Activated naive CD4-positive, alpha-beta T cell treated with anti-CD3 and anti-CD28 coated beads for 36 hours (primary cell): ENCODE results near the gene ENTPD2. TPM values are rescaled to one million over a fixed set of nuclear protein-coding genes. Genes with fewer than 3 reads are reported as not detected.

Source experiments
- CTCF ChIA-PET: fragments of 350-600 bp; sonication (Branson Sonifier 250); formaldehyde crosslinking; loops from one replicate; lab custom pipeline; 2021; ENCODE audit warnings: antibody characterized with exemption; lab: Charles Lee
- DNase-seq: peaks from one replicate; pipeline ENCODE4 v3.0.0-alpha.2; 2020
- H3K27ac Mint-ChIP-seq: one replicate; pipeline ENCODE4 v1.8.0; 2021; ENCODE audit warnings: mild to moderate bottlenecking, mixed read lengths
- H3K27me3 Mint-ChIP-seq: one replicate; pipeline ENCODE4 v1.8.0; 2021; ENCODE audit warnings: low read depth, mixed read lengths
- H3K36me3 Mint-ChIP-seq: one replicate; pipeline ENCODE4 v1.8.0; 2021; ENCODE audit warnings: low read depth, mixed read lengths
- H3K4me1 Mint-ChIP-seq: one replicate; pipeline ENCODE4 v1.8.0; 2021; ENCODE audit warnings: low read depth, mixed read lengths
- H3K4me3 Mint-ChIP-seq: one replicate; pipeline ENCODE4 v1.8.0; 2021; ENCODE audit warnings: mild to moderate bottlenecking, moderate library complexity, mixed read lengths
- H3K9me3 Mint-ChIP-seq: one replicate; pipeline ENCODE4 v1.8.0; 2021; ENCODE audit warnings: mixed read lengths
- intact Hi-C: fragments of 100-400 bp; cut with micrococcal nuclease; formaldehyde crosslinking; loops from one replicate; pipeline ENCODE4 v1.15.1; 2023
- total RNA-seq, 2 experiments: library from RNA; stranded (reverse); gene quantifications; one replicate each; pipeline ENCODE4 v1.2.3, GENCODE V29; 2021

ENTPD2 gene
- total RNA-seq, 2 experiments from 2014 or later: not detected

GRCh38 chr9:137030538-137031527 is 23.0 kb downstream of the ENTPD2 start:
- Mint-ChIP-seq H3K27me3 (peaks cover 5% of the 10 kb centered on the region), H3K4me3 (no peak overlapping the region), H3K36me3 (no peaks in the 10 kb centered on the region), H3K4me1 (peaks cover 44% of the 10 kb centered on the region), H3K27ac (no peak overlapping the region), H3K9me3 (no peaks in the 10 kb centered on the region)
- intact Hi-C loops: no loop called here
- CTCF ChIA-PET: interaction anchor here (0.6 to 6.0 kb wide), 9 partner anchors 16 to 83 kb away, joined by 3 to 66 read pairs (median 10); partner anchors contain the start of genes CLIC3, NPDC1, PAXX and SAPCD2
- peak; percentile 61 for DNase-seq

- Mint-ChIP-seq H3K4me3 (no peak overlapping the region), H3K4me1 (peaks cover 41% of the 10 kb centered on the region), H3K9me3 (no peaks in the 10 kb centered on the region), H3K27ac (no peak overlapping the region), H3K27me3 (peaks cover 5% of the 10 kb centered on the region), H3K36me3 (no peaks in the 10 kb centered on the region)
- DNase-seq: no peak
- intact Hi-C loops: no loop called here
- CTCF ChIA-PET: interaction anchor here (0.6 to 6.0 kb wide), 32 partner anchors 8 to 302 kb away, joined by 3 to 66 read pairs (median 5); partner anchors contain the start of genes AJM1, CLIC3, MAN1B1 and NPDC1
Observed at GRCh38 chr9:137030006-137030405, 23.9 kb downstream of the ENTPD2 start.

DNA sequence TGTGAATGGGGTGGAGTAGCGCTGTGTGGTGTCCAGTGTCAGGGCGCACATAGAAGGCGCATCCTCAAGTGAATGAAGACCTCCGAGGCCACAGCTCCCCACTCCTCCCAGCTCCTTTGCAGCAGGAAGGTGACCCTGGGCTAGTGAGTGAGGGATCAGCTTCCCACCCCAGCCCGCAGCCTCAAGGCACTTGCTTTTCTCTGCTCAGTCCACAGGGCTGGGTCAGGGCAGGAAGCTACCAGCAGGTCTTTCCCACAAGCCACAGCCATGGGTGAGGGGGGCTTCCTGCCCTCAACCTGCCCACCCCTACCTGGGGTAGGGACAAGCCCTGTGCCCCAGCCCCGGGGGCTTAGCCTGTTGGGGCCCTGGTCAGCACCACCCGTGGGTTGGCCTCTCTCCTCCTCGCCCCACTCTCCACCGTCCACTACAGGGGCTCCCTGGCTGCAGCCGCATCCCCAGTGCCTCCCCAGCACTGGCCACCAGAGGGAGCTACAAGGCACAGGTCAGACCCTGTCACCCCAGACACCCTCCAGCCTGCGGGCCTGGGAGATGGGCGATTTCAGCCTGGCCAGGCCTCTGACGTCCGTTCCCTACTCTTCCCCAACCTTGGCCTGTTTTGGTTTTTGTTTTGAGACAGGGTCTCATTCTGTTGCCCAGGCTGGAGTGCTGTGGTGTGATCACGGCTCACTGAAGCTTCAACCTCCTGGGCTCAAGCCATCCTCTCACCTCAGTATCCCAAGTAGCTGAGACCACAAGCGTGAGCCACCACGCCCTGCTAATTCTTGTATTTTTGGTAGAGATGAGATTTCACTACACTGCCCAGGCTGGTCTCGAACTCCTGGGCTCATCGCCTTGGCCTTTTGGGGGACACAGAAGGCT is 24.6 kb downstream of the ENTPD2 start:
- CTCF ChIA-PET: interaction anchor here (0.6 to 6.0 kb wide), 40 partner anchors 9 to 301 kb away, joined by 3 to 66 read pairs (median 4); partner anchors contain the start of genes AJM1, CLIC3, MAN1B1 and NPDC1
- H3K4me3 Mint-ChIP-seq: peak overlapping the region; percentile 56
- DNase-seq: peak; percentile 82
- H3K9me3 Mint-ChIP-seq: no peaks in the 10 kb centered on the region
- H3K27me3 Mint-ChIP-seq: peaks cover 5% of the 10 kb centered on the region
- peaks cover 34% of the 10 kb centered on the region for H3K4me1 Mint-ChIP-seq
- H3K36me3 Mint-ChIP-seq: no peaks in the 10 kb centered on the region
- intact Hi-C loops: loop anchor here (5.0 kb wide), 2 partner anchors 38 to 497 kb away; no protein-coding TSS in a partner anchor
- H3K27ac Mint-ChIP-seq: no peak overlapping the region

DNA sequence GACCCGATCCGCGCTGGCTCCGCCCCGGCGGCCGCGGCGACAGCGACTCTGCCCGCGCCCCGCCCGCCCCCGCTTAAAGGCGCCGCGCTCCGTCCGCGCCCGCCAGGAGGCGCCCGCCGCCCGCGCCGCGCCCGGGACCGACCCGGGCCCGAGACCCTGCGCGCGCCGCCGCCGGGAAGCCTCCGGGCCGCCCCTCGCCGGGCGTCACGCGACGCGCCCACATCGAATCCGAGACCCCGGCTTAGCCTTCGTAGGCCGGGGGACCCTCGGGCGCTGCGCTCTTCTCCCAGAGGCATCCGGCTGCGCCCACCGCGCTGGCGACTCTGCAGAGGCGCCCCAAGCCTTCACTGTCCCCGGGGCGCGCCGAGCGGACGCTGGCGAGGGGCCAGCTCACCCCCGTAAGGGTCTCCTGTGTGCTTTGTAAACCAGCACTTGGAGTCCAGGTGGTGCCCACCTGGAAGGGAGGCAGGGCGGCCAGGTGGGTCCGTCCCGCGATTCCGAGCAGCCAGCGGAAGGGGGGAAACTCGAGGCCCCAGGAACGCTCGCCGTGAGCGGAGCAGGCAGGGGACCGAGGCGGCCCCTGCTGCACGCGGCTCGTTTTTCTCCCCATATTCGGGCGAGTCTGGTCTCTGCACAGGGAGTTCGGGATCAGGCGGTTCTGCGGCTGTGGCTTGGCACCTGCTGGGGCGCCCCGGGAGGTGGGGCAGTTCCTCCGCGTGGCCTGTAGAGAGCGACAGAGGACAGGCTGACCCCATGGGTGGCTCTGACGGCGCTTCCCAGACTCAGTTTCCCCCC is 25.4 kb downstream of the ENTPD2 start:
- H3K36me3 Mint-ChIP-seq: no peaks in the 10 kb centered on the region
- CTCF ChIA-PET: interaction anchor here (1.0 to 6.0 kb wide), 29 partner anchors 8 to 300 kb away, joined by 3 to 66 read pairs (median 6); partner anchors contain the start of genes AJM1, CLIC3, MAN1B1 and NPDC1
- H3K9me3 Mint-ChIP-seq: no peaks in the 10 kb centered on the region
- no peak overlapping the region for H3K27ac Mint-ChIP-seq
- intact Hi-C loops: loop anchor here (5.0 kb wide), 2 partner anchors 39 to 496 kb away; no protein-coding TSS in a partner anchor
- H3K4me1 Mint-ChIP-seq: peaks cover 34% of the 10 kb centered on the region
- DNase-seq: peak; percentile 74
- peak overlapping the region; percentile 56 for H3K4me3 Mint-ChIP-seq
- H3K27me3 Mint-ChIP-seq: peaks cover 5% of the 10 kb centered on the region

- intact Hi-C loops: loop anchor here (5.0 kb wide), 2 partner anchors 40 to 495 kb away; no protein-coding TSS in a partner anchor
- DNase-seq: no peak
- H3K36me3 Mint-ChIP-seq: no peaks in the 10 kb centered on the region
- H3K4me1 Mint-ChIP-seq: peaks cover 31% of the 10 kb centered on the region
- H3K27ac Mint-ChIP-seq: no peak within 1 kb of the TSS
- H3K27me3 Mint-ChIP-seq: peaks cover 5% of the 10 kb centered on the region
- H3K4me3 Mint-ChIP-seq: peak within 1 kb of the TSS; percentile 70
- CTCF ChIA-PET: interaction anchor here (1.2 to 6.0 kb wide), 8 partner anchors 7 to 296 kb away, joined by 3 to 66 read pairs (median 9); partner anchors contain the start of genes PAXX, SAPCD2 and TMEM141
- H3K9me3 Mint-ChIP-seq: no peaks in the 10 kb centered on the region
Observed at GRCh38 chr9:137027369-137028262, 26.2 kb downstream of the ENTPD2 start, which contains the start of gene ABCA2. Gene ABCA2 (minus strand): TSS chr9:137028237. CDS start chr9:137028140, 97 bp downstream.

- intact Hi-C loops: loop anchor here (5.0 kb wide), 2 partner anchors 40 to 495 kb away; no protein-coding TSS in a partner anchor
- peaks cover 25% of the 10 kb centered on the region for H3K4me1 Mint-ChIP-seq
- peaks cover 4% of the 10 kb centered on the region for H3K27me3 Mint-ChIP-seq
- no peak for DNase-seq
- H3K9me3 Mint-ChIP-seq: no peaks in the 10 kb centered on the region
- CTCF ChIA-PET: interaction anchor here (1.1 to 6.0 kb wide), 5 partner anchors 8 to 179 kb away, joined by 3 to 66 read pairs (median 5); partner anchors contain the start of genes NPDC1 and SAPCD2
- no peaks in the 10 kb centered on the region for H3K36me3 Mint-ChIP-seq
- H3K4me3 Mint-ChIP-seq: no peak overlapping the region
- no peak overlapping the region for H3K27ac Mint-ChIP-seq
Observed at GRCh38 chr9:137026828-137027227, 27.0 kb downstream of the ENTPD2 start.

DNA sequence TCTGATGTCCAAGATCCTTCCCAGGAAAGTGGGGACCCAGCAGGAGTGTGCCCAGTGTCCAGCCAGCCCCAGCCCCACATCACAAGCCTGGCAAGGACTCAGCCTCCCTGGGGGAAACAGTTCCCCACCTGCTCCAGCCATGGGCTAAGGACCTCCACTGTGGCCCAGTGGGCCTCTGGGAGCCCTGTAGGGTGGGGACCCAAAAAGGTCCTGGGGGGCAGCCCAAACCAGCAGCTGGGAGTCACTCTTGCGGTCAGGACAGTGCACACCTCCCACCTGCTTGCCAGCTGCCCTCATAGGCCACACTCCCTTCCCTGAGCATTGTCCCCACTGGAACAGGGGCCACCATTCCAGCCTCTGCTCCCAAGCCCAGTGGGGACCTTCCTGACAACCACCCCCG is 27.5 kb downstream of the ENTPD2 start:
- Mint-ChIP-seq H3K9me3 (no peaks in the 10 kb centered on the region), H3K27me3 (peaks cover 3% of the 10 kb centered on the region), H3K4me1 (peaks cover 24% of the 10 kb centered on the region), H3K36me3 (no peaks in the 10 kb centered on the region), H3K27ac (no peak overlapping the region), H3K4me3 (no peak overlapping the region)
- no peak for DNase-seq
- intact Hi-C loops: loop anchor here (5.0 kb wide), 2 partner anchors 41 to 494 kb away; no protein-coding TSS in a partner anchor
- CTCF ChIA-PET: interaction anchor here (1.1 to 6.0 kb wide), 4 partner anchors 8 to 41 kb away, joined by 4 to 66 read pairs (median 16); partner anchors contain the start of genes NPDC1 and SAPCD2

DNA sequence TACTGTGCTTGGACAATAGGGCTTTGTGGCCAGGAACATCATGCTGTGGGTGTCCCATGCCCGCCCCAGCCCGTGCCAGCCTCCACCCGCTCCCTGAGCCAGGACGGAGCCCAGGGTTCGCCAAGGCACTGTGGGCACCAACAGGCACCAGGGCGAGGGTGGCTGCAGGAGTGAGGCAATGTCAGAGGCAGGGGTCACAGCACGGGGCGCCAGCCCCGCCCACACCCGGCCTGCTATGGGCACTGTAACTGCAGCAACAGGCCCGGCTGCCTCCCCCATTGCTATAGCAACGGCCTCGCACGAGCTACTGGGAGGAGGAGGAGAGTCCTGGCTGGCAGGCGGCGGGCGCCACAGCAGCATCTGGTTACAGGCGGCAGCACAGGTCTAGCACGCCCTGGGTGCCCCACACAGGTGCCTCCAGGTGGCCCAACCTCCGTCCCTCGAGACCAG is 28.3 kb downstream of the ENTPD2 start:
- Mint-ChIP-seq H3K27me3 (peaks cover 3% of the 10 kb centered on the region), H3K9me3 (no peaks in the 10 kb centered on the region), H3K36me3 (no peaks in the 10 kb centered on the region), H3K4me1 (peaks cover 20% of the 10 kb centered on the region), H3K4me3 (no peak overlapping the region), H3K27ac (no peak overlapping the region)
- intact Hi-C loops: loop anchor here (5.0 kb wide), 2 partner anchors 42 to 493 kb away; no protein-coding TSS in a partner anchor
- CTCF ChIA-PET: interaction anchor here (0.9 to 6.0 kb wide), 5 partner anchors 9 to 238 kb away, joined by 4 to 66 read pairs (median 4); partner anchors contain the start of genes NPDC1 and SAPCD2
- no peak for DNase-seq

GRCh38 chr9:137023583-137023991 is 30.3 kb downstream of the ENTPD2 start:
- no peaks in the 10 kb centered on the region for H3K27me3 Mint-ChIP-seq
- no peak for DNase-seq
- CTCF ChIA-PET: interaction anchor here (0.7 to 1.8 kb wide), 2 partner anchors 44 to 244 kb away, joined by 3 to 5 read pairs; no protein-coding TSS in a partner anchor
- no peak overlapping the region for H3K4me3 Mint-ChIP-seq
- H3K36me3 Mint-ChIP-seq: no peaks in the 10 kb centered on the region
- no peaks in the 10 kb centered on the region for H3K9me3 Mint-ChIP-seq
- peaks cover 3% of the 10 kb centered on the region for H3K4me1 Mint-ChIP-seq
- H3K27ac Mint-ChIP-seq: no peak overlapping the region
- intact Hi-C loops: no loop called here

DNA sequence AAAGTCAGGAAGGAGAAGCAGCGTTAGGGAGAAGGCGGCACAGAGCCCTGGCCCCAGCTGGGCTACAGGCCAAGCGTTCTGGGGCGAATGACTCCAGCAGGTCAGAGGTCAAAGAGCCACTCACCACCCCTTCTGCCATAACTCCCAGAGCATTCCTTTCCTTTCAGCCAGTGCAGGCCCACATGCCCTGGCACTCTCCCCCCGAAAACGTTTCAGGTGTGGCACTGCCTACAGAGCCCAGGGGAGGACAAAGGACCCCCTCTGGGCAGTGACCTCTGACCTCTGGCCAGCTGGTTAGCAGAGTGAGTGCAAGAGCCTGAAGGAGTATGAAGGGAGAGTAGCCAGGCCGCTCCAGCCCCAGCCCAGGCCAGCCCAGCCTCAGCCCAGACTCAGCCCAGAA is 30.7 kb downstream of the ENTPD2 start:
- no peak for DNase-seq
- H3K27ac Mint-ChIP-seq: no peak overlapping the region
- CTCF ChIA-PET: interaction anchor here (0.7 to 1.8 kb wide), 2 partner anchors 45 to 243 kb away, joined by 3 to 5 read pairs; no protein-coding TSS in a partner anchor
- peaks cover 3% of the 10 kb centered on the region for H3K4me1 Mint-ChIP-seq
- H3K27me3 Mint-ChIP-seq: no peaks in the 10 kb centered on the region
- H3K9me3 Mint-ChIP-seq: no peaks in the 10 kb centered on the region
- no peaks in the 10 kb centered on the region for H3K36me3 Mint-ChIP-seq
- no peak overlapping the region for H3K4me3 Mint-ChIP-seq
- intact Hi-C loops: no loop called here
